Effector memory CD8-positive, alpha-beta T cell (primary cell): Measurements from ENCODE around the gene ALDOB.

Source experiments
- ATAC-seq: fragments of 150-1000 bp; cut with Tn5 transposase; replicated peaks from 2 replicates; pipeline ENCODE4 v1.10.0; 2021; ENCODE audit warnings: mild to moderate bottlenecking, moderate library complexity
- DNase-seq, 3 experiments: peaks; one replicate each; pipeline ENCODE4 v3.0.0; 2021
- H3K27ac Mint-ChIP-seq, 2 donors: one replicate each; pipeline ENCODE4 v1.8.0; 2022; ENCODE audit warnings: mild to moderate bottlenecking in 2 of 2, mixed read lengths in 2 of 2, moderate library complexity in 2 of 2
- H3K27me3 Mint-ChIP-seq, 2 donors: one replicate each; pipeline ENCODE4 v1.8.0; 2022; ENCODE audit warnings: mixed read lengths in 2 of 2
- H3K36me3 Mint-ChIP-seq: one replicate; pipeline ENCODE4 v1.8.0; 2022; ENCODE audit warnings: mild to moderate bottlenecking, moderate library complexity, mixed read lengths; ENCODE audit not compliant: insufficient read depth
- H3K4me1 Mint-ChIP-seq, 2 donors: one replicate each; pipeline ENCODE4 v1.8.0; 2022; ENCODE audit warnings: low read depth in 2 of 2, mixed read lengths in 2 of 2
- H3K4me3 Mint-ChIP-seq, 2 donors: one replicate each; pipeline ENCODE4 v1.8.0; 2022; ENCODE audit warnings: mild to moderate bottlenecking in 2 of 2, mixed read lengths in 2 of 2, moderate library complexity in 2 of 2
- H3K9me3 Mint-ChIP-seq, 2 donors: one replicate each; pipeline ENCODE4 v1.8.0; 2022; ENCODE audit warnings: mixed read lengths in 2 of 2

The ALDOB gene

DNA sequence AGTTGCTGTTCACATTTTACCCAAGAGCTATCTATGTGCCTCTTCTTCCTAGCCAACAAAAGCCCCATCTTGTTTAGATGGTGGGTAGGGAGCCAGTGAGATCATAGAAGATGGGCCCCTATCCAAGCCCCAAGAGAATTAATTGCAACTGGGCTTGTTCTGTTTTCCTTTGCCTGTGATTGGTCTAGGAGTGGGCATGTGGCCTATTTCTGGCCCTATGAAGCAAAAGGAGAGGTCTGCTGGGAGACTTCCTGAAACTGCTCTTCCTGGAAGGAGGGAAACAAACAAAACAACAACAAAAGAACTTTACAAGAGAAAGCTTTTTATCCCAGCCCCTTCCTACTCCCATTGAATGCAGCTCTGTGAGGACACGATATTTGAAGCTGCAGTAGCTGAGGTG, 32.5 kb upstream of the ALDOB start:
- H3K27ac Mint-ChIP-seq: no peak overlapping the region
- no peaks in the 10 kb centered on the region for H3K9me3 Mint-ChIP-seq
- no peaks in the 10 kb centered on the region for H3K4me1 Mint-ChIP-seq
- no peak overlapping the region for H3K4me3 Mint-ChIP-seq
- H3K27me3 Mint-ChIP-seq: peaks cover 73 to 78% of the 10 kb centered on the region in 2 donors
- ATAC-seq: no peak
- H3K36me3 Mint-ChIP-seq: no peaks in the 10 kb centered on the region
- DNase-seq: no peak

DNA sequence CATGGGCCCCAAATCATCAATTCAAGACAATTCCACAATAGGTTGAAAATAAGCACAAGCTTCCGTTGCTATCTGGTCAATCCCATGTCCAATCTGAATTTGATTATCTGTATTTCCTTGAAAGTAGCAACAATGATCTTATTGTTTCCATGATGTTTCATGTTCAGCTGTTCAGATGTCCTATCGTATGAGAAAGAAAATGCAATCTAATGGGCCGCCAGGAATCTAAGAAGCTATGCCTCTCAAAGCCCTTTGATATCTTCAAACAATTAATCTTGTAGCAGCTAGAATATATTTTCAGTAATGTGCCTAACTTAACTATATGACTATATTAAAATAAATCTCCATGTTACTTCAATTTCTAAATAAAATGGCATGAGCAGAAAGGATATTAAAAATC, 32.1 kb upstream of the ALDOB start:
- no peaks in the 10 kb centered on the region for H3K9me3 Mint-ChIP-seq
- ATAC-seq (no peak), DNase-seq (no peak)
- H3K27ac Mint-ChIP-seq: no peak overlapping the region
- H3K4me3 Mint-ChIP-seq: no peak overlapping the region
- no peaks in the 10 kb centered on the region for H3K36me3 Mint-ChIP-seq
- peaks cover 77 to 78% of the 10 kb centered on the region in 2 donors for H3K27me3 Mint-ChIP-seq
- no peaks in the 10 kb centered on the region for H3K4me1 Mint-ChIP-seq

DNA sequence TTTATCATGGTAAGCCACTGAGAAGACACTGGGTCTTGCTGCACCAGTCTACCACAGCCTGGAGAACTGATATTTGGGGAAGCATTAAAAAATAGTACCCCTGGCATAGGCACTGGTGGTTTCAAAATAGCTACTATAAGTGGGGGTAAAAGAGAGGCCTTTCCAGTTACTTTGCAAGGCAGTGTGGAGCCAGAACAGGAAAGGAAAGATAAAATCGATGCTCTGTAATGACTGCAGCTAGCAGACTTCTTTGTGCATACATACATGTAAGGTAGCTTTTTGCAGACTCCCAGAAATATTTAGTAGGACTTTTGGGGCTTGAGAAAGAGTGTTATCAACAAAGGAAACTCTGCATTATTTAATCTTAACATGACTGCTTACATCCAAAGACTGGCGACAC, 31.3 kb upstream of the ALDOB start:
- H3K4me1 Mint-ChIP-seq: no peaks in the 10 kb centered on the region
- DNase-seq (no peak), ATAC-seq (no peak)
- H3K9me3 Mint-ChIP-seq: no peaks in the 10 kb centered on the region
- no peak overlapping the region for H3K4me3 Mint-ChIP-seq
- peaks cover 74 to 76% of the 10 kb centered on the region in 2 donors for H3K27me3 Mint-ChIP-seq
- no peak overlapping the region for H3K27ac Mint-ChIP-seq
- no peaks in the 10 kb centered on the region for H3K36me3 Mint-ChIP-seq

DNA sequence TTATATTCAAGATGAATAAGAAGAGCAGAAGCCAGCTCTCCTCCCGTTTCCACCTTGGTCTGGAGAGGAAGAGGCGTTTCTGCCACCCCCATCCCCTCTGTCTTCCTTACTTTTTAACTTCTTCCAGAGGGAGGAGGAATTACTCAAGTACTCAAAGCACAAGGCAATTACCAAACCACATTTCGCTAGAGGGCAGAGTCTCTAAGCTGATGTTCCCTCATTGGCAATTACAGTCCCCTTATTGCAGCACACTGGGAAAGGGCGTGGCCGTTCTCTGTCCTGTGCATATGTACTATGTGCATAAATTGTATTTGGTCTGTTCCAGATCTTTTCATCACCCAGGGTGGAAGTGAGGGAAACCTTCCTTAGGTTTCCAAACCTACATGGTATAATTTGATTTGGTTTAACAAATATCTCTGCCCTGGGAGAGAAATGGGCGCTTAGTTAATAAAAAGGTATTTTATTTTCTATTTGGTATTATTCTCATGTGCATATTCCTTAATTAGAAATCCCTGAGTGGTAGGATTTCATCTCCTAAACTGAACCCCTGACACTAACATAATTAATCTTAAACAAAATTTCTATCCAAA, 29.8 kb upstream of the ALDOB start:
- H3K36me3 Mint-ChIP-seq: no peaks in the 10 kb centered on the region
- H3K4me1 Mint-ChIP-seq: no peaks in the 10 kb centered on the region
- H3K9me3 Mint-ChIP-seq: no peaks in the 10 kb centered on the region

DNA sequence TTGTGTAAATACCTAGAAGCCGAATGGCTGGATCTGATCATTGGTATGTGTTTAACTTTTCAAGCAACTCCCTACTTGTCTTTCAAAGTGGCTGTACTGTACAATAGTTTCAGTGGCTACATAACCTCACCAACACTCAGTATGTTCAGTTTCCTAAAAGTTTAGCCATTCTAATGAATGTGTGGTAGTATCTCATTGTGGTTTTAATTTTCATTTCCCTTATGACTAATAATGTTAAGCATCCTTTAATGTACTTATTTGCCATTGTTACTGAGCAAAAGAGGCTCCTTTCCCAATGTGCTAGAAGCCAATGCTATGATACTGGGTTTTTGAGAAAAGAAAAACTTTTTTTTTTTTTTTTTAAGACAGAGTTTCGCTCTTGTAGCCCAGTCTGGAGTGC, 27.8 kb upstream of the ALDOB start:
- no peaks in the 10 kb centered on the region for H3K36me3 Mint-ChIP-seq
- no peaks in the 10 kb centered on the region for H3K9me3 Mint-ChIP-seq
- peaks cover 50 to 76% of the 10 kb centered on the region in 2 donors for H3K27me3 Mint-ChIP-seq
- no peak overlapping the region for H3K27ac Mint-ChIP-seq
- no peaks in the 10 kb centered on the region for H3K4me1 Mint-ChIP-seq
- no peak for DNase-seq
- H3K4me3 Mint-ChIP-seq: no peak overlapping the region
- no peak for ATAC-seq

More for the DNA sequence above, 29.8 kb upstream of the ALDOB start:
- ATAC-seq: no peak
- Mint-ChIP-seq H3K27me3 (peaks cover 70 to 78% of the 10 kb centered on the region in 2 donors), H3K4me3 (no peak overlapping the region), H3K27ac (no peak overlapping the region)
- no peak for DNase-seq

DNA sequence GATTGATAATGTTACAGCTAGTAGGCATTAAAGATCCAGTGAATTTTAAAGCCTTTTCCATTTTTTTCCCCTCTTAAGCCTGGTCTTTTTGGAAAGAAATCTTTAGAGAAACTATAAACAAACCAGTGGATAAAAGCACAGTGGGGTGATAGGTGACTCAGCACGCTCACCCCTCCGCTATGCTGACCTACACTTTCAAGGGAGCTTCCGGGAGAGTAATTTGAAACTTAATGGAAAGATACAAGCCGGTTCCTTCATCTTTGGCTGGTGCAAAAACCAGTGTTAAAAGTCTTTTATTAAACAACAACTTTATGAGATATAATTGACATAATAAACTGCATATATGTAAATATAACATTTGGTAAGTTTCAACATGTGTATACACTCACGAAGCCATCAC, 27.0 kb upstream of the ALDOB start:
- Mint-ChIP-seq H3K4me1 (no peaks in the 10 kb centered on the region), H3K9me3 (no peaks in the 10 kb centered on the region), H3K4me3 (no peak overlapping the region), H3K36me3 (no peaks in the 10 kb centered on the region), H3K27ac (no peak overlapping the region), H3K27me3 (peaks cover 44 to 76% of the 10 kb centered on the region in 2 donors)
- ATAC-seq (no peak), DNase-seq (no peak)

DNA sequence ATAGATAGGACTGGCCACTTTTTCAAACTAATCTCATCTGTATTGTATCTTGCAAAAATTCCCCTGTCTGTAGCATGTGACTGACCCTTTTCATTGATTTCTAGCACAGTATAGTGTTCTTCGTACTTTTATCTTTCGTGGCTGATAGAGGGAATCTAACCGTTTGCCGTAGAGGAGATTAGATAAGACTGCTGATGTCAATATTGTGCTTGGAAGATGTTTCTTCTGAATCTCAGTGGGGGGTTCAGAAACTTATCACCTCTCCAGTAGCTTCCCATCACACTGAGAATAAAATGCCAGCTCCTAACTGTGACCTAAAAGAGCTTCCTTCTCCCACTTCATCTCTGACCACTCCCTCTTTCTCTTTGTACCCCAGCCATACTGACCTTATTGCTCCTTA, 25.4 kb upstream of the ALDOB start:
- no peak overlapping the region for H3K27ac Mint-ChIP-seq
- H3K9me3 Mint-ChIP-seq: no peaks in the 10 kb centered on the region
- H3K36me3 Mint-ChIP-seq: no peaks in the 10 kb centered on the region
- no peak overlapping the region for H3K4me3 Mint-ChIP-seq
- peaks cover 33 to 64% of the 10 kb centered on the region in 2 donors for H3K27me3 Mint-ChIP-seq
- no peaks in the 10 kb centered on the region for H3K4me1 Mint-ChIP-seq
- DNase-seq: no peak
- ATAC-seq: no peak

DNA sequence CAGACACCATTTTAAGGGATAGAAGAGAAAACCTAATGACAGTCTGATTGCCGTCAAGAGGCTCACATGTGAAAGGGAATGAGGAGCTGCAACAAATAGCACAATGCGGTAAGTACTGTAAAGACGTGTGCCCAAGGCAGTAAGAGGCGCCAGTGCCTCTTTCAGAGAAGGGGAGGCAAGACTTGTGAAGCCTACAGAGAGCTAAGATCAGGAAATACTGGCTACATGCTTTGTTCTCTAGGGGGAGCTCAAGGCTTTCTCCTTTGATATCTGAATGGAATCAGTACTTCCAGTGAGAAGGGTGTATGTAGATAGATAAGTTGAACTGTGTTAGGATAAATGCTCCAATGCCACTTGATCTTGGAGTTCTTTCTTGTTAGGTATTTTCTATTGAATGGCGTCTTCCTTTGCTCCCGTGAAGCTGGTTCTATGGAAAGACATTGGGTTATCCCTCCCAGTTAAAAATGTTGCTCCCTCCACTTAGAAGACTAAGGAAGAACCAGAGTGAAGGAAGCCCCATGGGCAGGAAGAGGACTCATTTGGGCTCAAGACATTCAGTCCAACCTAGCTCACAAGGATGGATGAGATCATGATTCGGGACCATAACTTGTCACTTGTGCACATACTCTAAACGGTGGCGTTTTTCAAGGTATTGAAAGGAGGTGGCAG, 23.5 kb upstream of the ALDOB start:
- peak in 1 of 3 experiments; percentile 5 for DNase-seq
- ATAC-seq: peak; percentile 70
- Mint-ChIP-seq H3K4me3 (no peak overlapping the region), H3K27ac (no peak overlapping the region), H3K9me3 (no peaks in the 10 kb centered on the region), H3K4me1 (no peaks in the 10 kb centered on the region), H3K36me3 (no peaks in the 10 kb centered on the region), H3K27me3 (peaks cover 20 to 47% of the 10 kb centered on the region in 2 donors)

DNA sequence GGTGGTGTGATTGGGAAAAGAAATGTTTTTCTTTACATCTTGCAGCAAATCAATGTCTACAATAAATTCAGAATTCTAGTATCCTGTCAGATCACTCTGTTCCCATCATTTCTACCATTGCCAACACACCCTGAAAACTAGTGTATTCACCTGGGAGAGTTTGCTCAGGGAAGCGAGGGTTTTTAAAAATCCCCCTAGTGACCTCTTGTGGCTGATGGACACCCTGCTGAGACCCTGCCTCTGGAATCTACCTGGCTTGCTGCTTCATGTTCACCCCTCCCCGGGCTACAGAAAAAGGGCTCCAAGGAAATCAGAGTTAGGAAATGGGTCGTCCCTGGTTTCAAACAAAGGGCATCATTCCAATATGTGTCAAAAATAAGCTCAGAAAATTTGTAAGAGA, 21.4 kb upstream of the ALDOB start:
- Mint-ChIP-seq H3K36me3 (no peaks in the 10 kb centered on the region), H3K9me3 (no peaks in the 10 kb centered on the region), H3K27me3 (peaks cover 20 to 50% of the 10 kb centered on the region in 2 donors), H3K27ac (no peak overlapping the region), H3K4me3 (no peak overlapping the region), H3K4me1 (no peaks in the 10 kb centered on the region)
- DNase-seq: no peak
- no peak for ATAC-seq

DNA sequence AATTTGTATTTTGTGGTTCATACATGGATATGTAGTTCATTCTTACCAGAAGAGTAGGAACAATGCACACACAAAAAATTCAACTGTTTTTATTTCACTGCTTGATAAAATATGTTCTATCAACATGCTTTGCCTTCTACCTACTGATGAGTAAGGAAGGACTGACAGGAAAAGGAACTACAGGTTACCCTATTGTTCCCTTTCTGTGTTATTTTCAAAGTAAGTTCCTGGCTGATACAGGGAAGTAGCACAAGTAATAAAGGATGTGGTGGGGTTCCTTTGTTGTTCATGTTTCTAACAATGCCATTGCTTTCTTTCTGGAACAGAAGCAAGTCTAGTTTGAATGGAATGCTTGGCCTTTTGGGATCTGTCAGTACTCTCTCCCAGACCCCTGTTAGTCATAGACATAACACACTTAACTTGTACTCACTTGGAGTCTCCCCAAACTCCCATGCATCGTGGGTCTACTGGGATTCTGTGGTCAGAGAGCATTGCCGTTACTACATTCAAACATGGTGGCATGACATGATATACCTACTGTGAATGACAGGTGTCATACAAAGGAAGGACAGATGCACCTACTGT, 20.2 kb upstream of the ALDOB start:
- H3K36me3 Mint-ChIP-seq: no peaks in the 10 kb centered on the region

DNA sequence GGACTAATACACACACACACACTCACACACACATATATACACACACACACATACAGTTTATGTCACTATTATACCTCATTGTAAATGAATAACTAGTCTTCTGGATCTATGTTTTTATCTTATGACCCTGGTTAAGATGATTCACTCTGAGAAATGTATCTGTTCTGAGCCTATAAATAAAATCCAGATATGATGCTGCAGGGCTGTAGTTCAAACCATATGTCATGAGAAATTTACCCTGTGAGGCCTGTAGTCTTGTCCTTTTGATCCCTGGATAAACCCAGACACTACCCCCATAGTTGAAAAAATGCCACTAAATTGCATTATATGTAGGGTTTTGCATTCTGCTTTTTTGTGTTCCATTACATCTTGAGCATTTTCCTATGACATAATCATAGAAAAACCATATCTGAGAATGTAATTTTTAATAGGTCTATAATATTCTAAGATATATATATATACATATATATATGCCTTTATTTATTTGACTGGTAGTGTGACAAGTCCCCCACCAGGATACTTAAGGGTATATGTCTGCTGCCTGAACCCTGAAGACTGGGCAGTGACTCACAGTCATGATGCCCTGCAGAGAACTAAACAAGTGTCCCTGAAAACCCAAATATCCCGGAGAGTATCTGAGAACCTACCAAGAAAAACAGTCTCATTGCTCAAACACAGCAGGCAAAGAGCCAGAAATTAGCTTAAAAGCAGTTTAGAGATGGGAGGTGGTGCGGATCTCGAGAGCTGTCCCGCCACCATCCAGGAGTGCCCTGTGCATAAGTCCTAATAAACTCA, 18.4 kb upstream of the ALDOB start:
- Mint-ChIP-seq H3K9me3 (no peaks in the 10 kb centered on the region), H3K4me3 (no peak overlapping the region), H3K27ac (no peak overlapping the region), H3K4me1 (peaks cover 0 to 3% of the 10 kb centered on the region in 2 donors), H3K36me3 (no peaks in the 10 kb centered on the region), H3K27me3 (peaks cover 39 to 42% of the 10 kb centered on the region in 2 donors)
- no peak for DNase-seq
- no peak for ATAC-seq

More for the DNA sequence above, 20.2 kb upstream of the ALDOB start:
- Mint-ChIP-seq H3K27me3 (peaks cover 31 to 50% of the 10 kb centered on the region in 2 donors), H3K27ac (no peak overlapping the region), H3K4me3 (no peak overlapping the region), H3K9me3 (no peaks in the 10 kb centered on the region), H3K4me1 (no peaks in the 10 kb centered on the region)
- DNase-seq (no peak), ATAC-seq (no peak)

DNA sequence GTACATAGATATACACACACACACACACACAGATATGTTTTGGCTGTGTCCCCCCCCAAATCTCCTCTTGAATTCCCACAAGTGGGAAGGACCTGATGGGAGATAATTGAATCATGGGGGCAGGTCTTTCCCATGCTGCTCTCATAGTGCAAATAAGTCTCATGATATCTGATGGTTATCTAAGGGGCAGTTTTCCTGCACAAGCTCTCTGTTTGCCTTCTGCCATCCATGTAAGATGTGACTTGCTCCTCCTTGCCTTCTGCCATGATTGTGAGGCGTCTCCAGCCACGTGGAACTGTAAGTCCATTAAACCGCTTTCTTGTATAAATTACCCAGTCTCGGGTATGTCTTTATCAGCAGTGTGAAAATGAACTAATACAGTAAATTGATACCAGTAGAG, 15.9 kb upstream of the ALDOB start:
- peaks cover 53 to 56% of the 10 kb centered on the region in 2 donors for H3K27me3 Mint-ChIP-seq
- no peaks in the 10 kb centered on the region for H3K9me3 Mint-ChIP-seq
- no peak overlapping the region for H3K4me3 Mint-ChIP-seq
- H3K4me1 Mint-ChIP-seq: peaks cover 6 to 8% of the 10 kb centered on the region in 2 donors
- DNase-seq: no peak
- peaks cover 2% of the 10 kb centered on the region for H3K36me3 Mint-ChIP-seq
- ATAC-seq: no peak
- no peak overlapping the region for H3K27ac Mint-ChIP-seq

DNA sequence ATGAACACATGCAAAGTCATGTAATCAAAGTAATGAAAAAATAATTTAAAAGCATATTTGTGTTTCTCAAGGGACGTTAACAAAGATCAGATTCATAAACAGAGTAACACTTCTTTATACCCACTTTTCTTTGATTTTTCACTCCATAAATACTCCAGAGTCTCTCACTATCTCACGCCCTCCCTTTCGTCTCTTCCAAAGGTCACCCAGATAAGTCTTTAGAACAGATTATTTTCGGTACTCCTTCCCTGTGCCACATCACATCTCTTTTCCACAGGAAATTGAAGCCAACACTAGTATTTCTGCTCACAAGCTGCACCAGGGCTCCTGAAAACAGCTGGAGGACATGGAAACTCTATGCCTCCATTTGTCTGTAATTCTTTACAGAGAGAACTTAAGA, 15.4 kb upstream of the ALDOB start:
- no peak overlapping the region for H3K27ac Mint-ChIP-seq
- no peak for DNase-seq
- no peak for ATAC-seq
- H3K4me3 Mint-ChIP-seq: no peak overlapping the region
- peaks cover 6 to 8% of the 10 kb centered on the region in 2 donors for H3K4me1 Mint-ChIP-seq
- no peaks in the 10 kb centered on the region for H3K9me3 Mint-ChIP-seq
- peaks cover 2% of the 10 kb centered on the region for H3K36me3 Mint-ChIP-seq
- H3K27me3 Mint-ChIP-seq: peaks cover 57 to 62% of the 10 kb centered on the region in 2 donors
